OCI-LY1 (cell line): ENCODE measurements around the gene MAML2.

ENCODE experiments used
- H2AFZ ChIP-seq: fragments of 200-600 bp; sonication (generic), shearing (Covaris generic); 2 replicates; pipeline ENCODE4 v1.6.0; 2014; ENCODE audit warnings: antibody characterized with exemption, mild to moderate bottlenecking, low read length
- H3F3A ChIP-seq: fragments of 200-600 bp; sonication (generic), shearing (Covaris generic); 2 replicates; pipeline ENCODE4 v1.6.0; 2014; ENCODE audit warnings: mild to moderate bottlenecking, antibody characterized with exemption, low read length, moderate library complexity; ENCODE audit not compliant: insufficient read depth
- H3K27ac ChIP-seq: fragments of 200-600 bp; sonication (generic); 2 replicates; pipeline ENCODE4 v1.5.1; 2014; ENCODE audit warnings: low read length, mixed run types, mild to moderate bottlenecking, low read depth; ENCODE audit not compliant: poor library complexity, severe bottlenecking
- H3K27me3 ChIP-seq: fragments of 200-600 bp; sonication (generic); 2 replicates; pipeline ENCODE4 v1.6.0; 2014; ENCODE audit warnings: antibody characterized with exemption, mild to moderate bottlenecking, low read length, moderate library complexity; ENCODE audit not compliant: insufficient read depth
- H3K36me3 ChIP-seq: fragments of 200-600 bp; sonication (generic); 2 replicates; pipeline ENCODE4 v1.6.1; 2014; ENCODE audit warnings: mild to moderate bottlenecking, antibody characterized with exemption, low read length, moderate library complexity, mixed read lengths; ENCODE audit not compliant: insufficient read depth
- H3K4me1 ChIP-seq: fragments of 200-600 bp; sonication (generic); 2 replicates; pipeline ENCODE4 v1.5.1; 2014; ENCODE audit warnings: mild to moderate bottlenecking, low read length, moderate library complexity; ENCODE audit not compliant: insufficient read depth, severe bottlenecking
- H3K4me2 ChIP-seq: fragments of 200-600 bp; sonication (generic), shearing (Covaris generic); 2 replicates; pipeline ENCODE4 v1.6.1; 2014; ENCODE audit warnings: low read length
- H3K4me3 ChIP-seq: fragments of 200-600 bp; sonication (generic); 2 replicates; pipeline ENCODE4 v1.5.1; 2014; ENCODE audit warnings: low read length, low read depth, mild to moderate bottlenecking, mixed read lengths; ENCODE audit not compliant: poor library complexity, severe bottlenecking
- H3K79me2 ChIP-seq: fragments of 200-600 bp; shearing (Covaris generic); 2 replicates; pipeline ENCODE4 v1.6.1; 2016; ENCODE audit warnings: mixed run types, low read length, mixed read lengths; ENCODE audit not compliant: insufficient read depth
- H3K9ac ChIP-seq: fragments of 200-600 bp; sonication (generic), shearing (Covaris generic); 2 replicates; pipeline ENCODE4 v1.6.1; 2014; ENCODE audit warnings: mild to moderate bottlenecking, low read length, mixed read lengths
- H3K9me2 ChIP-seq: fragments of 200-600 bp; sonication (generic), shearing (Covaris generic); 2 replicates; pipeline ENCODE4 v1.6.1; 2014; ENCODE audit warnings: low read depth, mild to moderate bottlenecking, low read length, mixed read lengths
- H3K9me3 ChIP-seq: fragments of 200-600 bp; shearing (Covaris generic); 2 replicates; pipeline ENCODE4 v1.6.1; 2014; ENCODE audit warnings: low read length, mixed read lengths
- H4K20me1 ChIP-seq: fragments of 200-600 bp; sonication (generic), shearing (Covaris generic); 2 replicates; pipeline ENCODE4 v1.6.0; 2016; ENCODE audit warnings: mild to moderate bottlenecking, low read length; ENCODE audit not compliant: insufficient read depth
- EZH2 ChIP-seq: fragments of 200-600 bp; sonication (generic), shearing (Covaris generic); IDR thresholded peaks from 2 replicates; pipeline ENCODE4 v1.8.0; 2017; ENCODE audit warnings: borderline replicate concordance, mixed run types, mild to moderate bottlenecking, antibody characterized with exemption, low read length, moderate library complexity, mixed read lengths
- TF ChIP-seq, protein P1 (sequence below): fragments of 200-600 bp; sonication (generic), shearing (Covaris generic); IDR thresholded peaks from 2 replicates; pipeline ENCODE4 v1.5.1; 2017; ENCODE audit warnings: mild to moderate bottlenecking, antibody characterized with exemption, low read length, moderate library complexity, mixed read lengths

The MAML2 gene

GRCh38 chr11:96149743-96150555, 193.0 kb downstream of the MAML2 start:
- Histone ChIP-seq H3K79me2 (no peaks in the 10 kb centered on the region), H4K20me1 (no peaks in the 10 kb centered on the region), H2AFZ (no peak overlapping the region), H3K4me3 (no peak overlapping the region), H3K9ac (no peak overlapping the region), H3K4me1 (no peaks in the 10 kb centered on the region), H3K9me3 (no peaks in the 10 kb centered on the region), H3K27ac (no peak overlapping the region), H3K36me3 (no peaks in the 10 kb centered on the region), H3K9me2 (no peaks in the 10 kb centered on the region), H3K27me3 (no peaks in the 10 kb centered on the region), H3K4me2 (no peak overlapping the region), H3F3A (no peaks in the 10 kb centered on the region)
- TF ChIP-seq, protein P1, sequence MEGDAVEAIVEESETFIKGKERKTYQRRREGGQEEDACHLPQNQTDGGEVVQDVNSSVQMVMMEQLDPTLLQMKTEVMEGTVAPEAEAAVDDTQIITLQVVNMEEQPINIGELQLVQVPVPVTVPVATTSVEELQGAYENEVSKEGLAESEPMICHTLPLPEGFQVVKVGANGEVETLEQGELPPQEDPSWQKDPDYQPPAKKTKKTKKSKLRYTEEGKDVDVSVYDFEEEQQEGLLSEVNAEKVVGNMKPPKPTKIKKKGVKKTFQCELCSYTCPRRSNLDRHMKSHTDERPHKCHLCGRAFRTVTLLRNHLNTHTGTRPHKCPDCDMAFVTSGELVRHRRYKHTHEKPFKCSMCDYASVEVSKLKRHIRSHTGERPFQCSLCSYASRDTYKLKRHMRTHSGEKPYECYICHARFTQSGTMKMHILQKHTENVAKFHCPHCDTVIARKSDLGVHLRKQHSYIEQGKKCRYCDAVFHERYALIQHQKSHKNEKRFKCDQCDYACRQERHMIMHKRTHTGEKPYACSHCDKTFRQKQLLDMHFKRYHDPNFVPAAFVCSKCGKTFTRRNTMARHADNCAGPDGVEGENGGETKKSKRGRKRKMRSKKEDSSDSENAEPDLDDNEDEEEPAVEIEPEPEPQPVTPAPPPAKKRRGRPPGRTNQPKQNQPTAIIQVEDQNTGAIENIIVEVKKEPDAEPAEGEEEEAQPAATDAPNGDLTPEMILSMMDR = no peak
- TF ChIP-seq EZH2 = no peak

DNA sequence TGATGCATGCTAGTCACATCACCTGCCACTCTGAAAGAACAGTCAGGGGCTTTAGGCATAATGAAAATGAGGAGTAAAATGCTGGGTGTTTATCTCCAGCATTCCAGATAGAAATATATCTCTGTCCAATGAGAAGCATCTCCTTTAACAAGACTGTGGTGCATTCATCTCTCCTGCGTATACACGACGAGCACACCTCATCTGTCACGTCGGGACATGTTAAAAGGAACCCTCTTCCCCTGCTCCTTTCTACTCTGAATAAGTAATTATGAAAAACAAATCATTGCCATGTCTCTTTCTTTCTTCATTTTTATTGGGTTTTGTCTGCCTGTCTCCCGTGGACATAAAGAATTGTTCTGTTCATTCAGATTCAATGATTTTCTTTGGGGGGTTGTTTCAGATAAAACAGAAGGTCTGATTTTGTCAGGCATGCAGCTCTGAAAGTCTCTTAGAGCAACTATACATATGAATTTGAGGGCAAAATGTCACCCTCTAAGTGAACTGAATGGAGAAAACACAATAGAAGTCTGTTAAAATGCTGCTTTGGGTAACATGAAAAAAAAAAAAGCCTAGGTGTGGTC, 195.0 kb downstream of the MAML2 start:
- H3K79me2 ChIP-seq = no peaks in the 10 kb centered on the region

DNA sequence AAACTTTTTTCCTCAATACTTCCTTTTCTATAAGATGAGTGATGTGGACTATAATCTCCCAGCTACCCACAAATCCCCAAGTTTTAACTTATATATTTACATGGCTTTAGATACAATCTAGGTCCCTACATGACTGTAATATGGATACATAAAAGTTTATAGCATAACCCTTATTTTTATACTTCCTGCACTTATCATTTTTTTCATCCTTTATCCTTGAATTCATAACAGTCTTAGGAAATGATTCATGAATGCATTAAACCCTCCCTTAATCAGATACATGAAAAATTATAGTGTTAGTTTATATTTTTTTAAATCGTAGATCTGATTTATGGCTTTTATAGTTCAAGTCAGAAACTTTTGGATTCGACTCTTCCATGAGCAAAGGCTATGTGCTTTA, 195.8 kb downstream of the MAML2 start:
- H3K9ac ChIP-seq = no peak overlapping the region
- no peaks in the 10 kb centered on the region for H3K27me3 ChIP-seq
- no peak overlapping the region for H3K27ac ChIP-seq
- H3K4me3 ChIP-seq = no peak overlapping the region
- no peak overlapping the region for H3K4me2 ChIP-seq
- no peaks in the 10 kb centered on the region for H3K9me3 ChIP-seq
- no peaks in the 10 kb centered on the region for H3F3A ChIP-seq
- H3K79me2 ChIP-seq = no peaks in the 10 kb centered on the region
- no peaks in the 10 kb centered on the region for H3K4me1 ChIP-seq
- no peak for TF ChIP-seq EZH2
- TF ChIP-seq, protein P1 = no peak
- no peaks in the 10 kb centered on the region for H3K9me2 ChIP-seq
- no peaks in the 10 kb centered on the region for H3K36me3 ChIP-seq
- H2AFZ ChIP-seq = no peak overlapping the region
- no peaks in the 10 kb centered on the region for H4K20me1 ChIP-seq

More for the DNA sequence above, 195.0 kb downstream of the MAML2 start:
- Histone ChIP-seq H3K36me3 (no peaks in the 10 kb centered on the region), H4K20me1 (no peaks in the 10 kb centered on the region), H3K9ac (no peak overlapping the region), H3K4me3 (no peak overlapping the region), H3K27me3 (no peaks in the 10 kb centered on the region), H3F3A (no peaks in the 10 kb centered on the region), H3K4me1 (no peaks in the 10 kb centered on the region), H3K27ac (no peak overlapping the region), H3K4me2 (no peak overlapping the region), H3K9me3 (no peaks in the 10 kb centered on the region), H3K9me2 (no peaks in the 10 kb centered on the region), H2AFZ (no peak overlapping the region)
- TF ChIP-seq EZH2 = no peak
- TF ChIP-seq, protein P1 = no peak
